ENCODE measurements around the gene E2F6. TPM values are rescaled to one million over a fixed set of nuclear protein-coding genes. Genes with fewer than 3 reads are reported as not detected.

Gene E2F6
- total RNA-seq, 1 experiment from 2014 or later = 22.0 TPM

Other genes starting within 250 kb of the E2F6 start
- 36.6 and 45.4 TPM in 2 replicates for gene ROCK2, start 121.5 kb downstream of the E2F6 start, total RNA-seq (2014; rRNA removed; shearing (Covaris generic))
- gene GREB1, start 67.9 kb upstream of the E2F6 start, total RNA-seq (2014; rRNA removed; shearing (Covaris generic)) = 0.78 and 0.84 TPM in 2 replicates
- gene NTSR2, start 204.0 kb upstream of the E2F6 start, total RNA-seq (2014; rRNA removed; shearing (Covaris generic)) = 0.36 TPM in 1 of 2 replicates, not detected in the other